ENCODE measurements around the gene GFRA4. TPM values are rescaled to one million over a fixed set of nuclear protein-coding genes. Genes with fewer than 3 reads are reported as not detected.

Gene GFRA4
- total and polyA plus RNA-seq, 2 experiments from 2014 or later, result not detected

DNA sequence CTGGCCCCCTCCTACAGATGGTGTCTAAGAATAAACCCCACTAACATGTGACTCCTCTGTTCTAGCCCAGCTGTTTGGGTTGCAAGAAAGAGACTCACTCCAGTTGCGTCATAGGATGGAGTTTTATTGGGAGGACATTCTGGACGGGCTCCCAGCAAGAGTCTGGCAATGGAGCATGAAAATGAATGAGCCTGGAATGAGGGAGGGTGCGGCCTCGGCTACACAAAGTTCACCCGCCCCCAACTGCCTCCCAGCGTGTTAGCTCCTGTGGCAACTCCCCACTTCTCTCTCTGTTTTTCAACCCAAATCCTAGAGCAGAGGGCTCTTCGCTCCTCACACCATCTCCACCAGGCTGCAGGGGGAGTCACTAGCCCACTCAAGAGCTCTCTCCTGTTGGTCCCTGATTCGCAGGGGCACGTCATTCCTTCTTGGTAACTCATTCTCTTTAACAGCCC, 23.7 kb upstream of the GFRA4 start:
- no peak for TF ChIP-seq EZH2 (IDR thresholded peaks at IDR 0.05; ENCODE audit: insufficient read depth, poor library complexity, severe bottlenecking)
- TF ChIP-seq EZH2phosphoT487 (IDR thresholded peaks at IDR 0.05; ENCODE audit: insufficient read depth, low read depth), result no peak
- DNase-seq, result peak; percentile 97
- no peaks in the 10 kb centered on the region for H3K79me2 ChIP-seq (ENCODE audit: insufficient read depth)
- H3K27me3 ChIP-seq (replicated peaks; ENCODE audit: insufficient read depth), result no peaks in the 10 kb centered on the region
- H4K20me1 ChIP-seq (ENCODE audit: insufficient read depth), result no peaks in the 10 kb centered on the region
- 1 to 6% methylated on average over 9 of the region's 9 CpGs for WGBS, 2 experiments (ENCODE audit: low coverage in 1 of 2, low lambda C conversion rate in 2 of 2, missing lambda C conversion rate in 2 of 2)
- peak overlapping the region; percentile 76 for H2AFZ ChIP-seq
- H3K36me3 ChIP-seq (ENCODE audit: low read depth), result no peaks in the 10 kb centered on the region
- peaks cover 17% of the 10 kb centered on the region for H3K4me1 ChIP-seq (ENCODE audit: insufficient read depth)
- peak overlapping the region; percentile 45 for H3K9ac ChIP-seq
- no peaks in the 10 kb centered on the region for H3K9me2 ChIP-seq (ENCODE audit: insufficient read depth)
- H3K4me3 ChIP-seq, result peak overlapping the region; percentile 45
- H3K27ac ChIP-seq, result peak overlapping the region; percentile 78
- no peaks in the 10 kb centered on the region for H3K9me3 ChIP-seq (ENCODE audit: low read depth)
- peak overlapping the region; percentile 81 for H3K4me2 ChIP-seq (ENCODE audit: unreplicated experiment)
- in situ Hi-C loops (cut with MboI), result no loop called here
- H3F3A ChIP-seq (ENCODE audit: insufficient read depth), result peaks cover 10% of the 10 kb centered on the region

DNA sequence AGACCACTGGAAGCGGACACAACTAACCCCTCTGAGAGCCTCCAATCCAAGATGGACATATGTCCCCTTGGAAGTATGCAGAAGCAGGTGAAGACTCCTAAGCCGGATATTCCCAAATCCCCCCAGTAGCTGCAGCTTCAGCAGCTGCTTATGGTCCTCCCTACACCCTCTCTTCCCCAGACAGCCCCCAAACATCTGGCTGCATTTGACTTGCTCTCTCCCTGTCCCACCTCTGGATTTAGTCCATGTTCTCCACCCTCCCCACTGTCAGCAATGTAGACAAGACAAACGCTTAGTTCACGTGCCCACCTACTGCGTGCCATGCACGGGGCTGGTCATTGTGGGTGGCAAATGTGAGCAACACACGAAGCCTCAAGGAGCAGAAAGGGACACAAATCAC, 23.2 kb upstream of the GFRA4 start:
- 0 out of 2 replicates have a peak overlapping the region, but pooled peaks have one; percentile 76 for H2AFZ ChIP-seq
- TF ChIP-seq EZH2 (IDR thresholded peaks at IDR 0.05; ENCODE audit: insufficient read depth, poor library complexity, severe bottlenecking) (no peak), EZH2phosphoT487 (IDR thresholded peaks at IDR 0.05; ENCODE audit: insufficient read depth, low read depth) (no peak)
- no peak overlapping the region for H3K9ac ChIP-seq
- H3K79me2 ChIP-seq (ENCODE audit: insufficient read depth), result no peaks in the 10 kb centered on the region
- H3F3A ChIP-seq (ENCODE audit: insufficient read depth), result peaks cover 10% of the 10 kb centered on the region
- no peak overlapping the region for H3K4me3 ChIP-seq
- H3K4me2 ChIP-seq (ENCODE audit: unreplicated experiment), result peak overlapping the region; percentile 37
- peaks cover 17% of the 10 kb centered on the region for H3K4me1 ChIP-seq (ENCODE audit: insufficient read depth)
- no peaks in the 10 kb centered on the region for H3K9me3 ChIP-seq (ENCODE audit: low read depth)
- H3K36me3 ChIP-seq (ENCODE audit: low read depth), result no peaks in the 10 kb centered on the region
- in situ Hi-C loops (cut with MboI), result no loop called here
- no peaks in the 10 kb centered on the region for H4K20me1 ChIP-seq (ENCODE audit: insufficient read depth)
- 26% methylated on average over 7 of the region's 7 CpGs for WGBS, 2 experiments (ENCODE audit: low coverage in 1 of 2, low lambda C conversion rate in 2 of 2, missing lambda C conversion rate in 2 of 2)
- no peaks in the 10 kb centered on the region for H3K27me3 ChIP-seq (replicated peaks; ENCODE audit: insufficient read depth)
- DNase-seq, result no peak
- no peaks in the 10 kb centered on the region for H3K9me2 ChIP-seq (ENCODE audit: insufficient read depth)
- H3K27ac ChIP-seq, result peak overlapping the region; percentile 78

DNA sequence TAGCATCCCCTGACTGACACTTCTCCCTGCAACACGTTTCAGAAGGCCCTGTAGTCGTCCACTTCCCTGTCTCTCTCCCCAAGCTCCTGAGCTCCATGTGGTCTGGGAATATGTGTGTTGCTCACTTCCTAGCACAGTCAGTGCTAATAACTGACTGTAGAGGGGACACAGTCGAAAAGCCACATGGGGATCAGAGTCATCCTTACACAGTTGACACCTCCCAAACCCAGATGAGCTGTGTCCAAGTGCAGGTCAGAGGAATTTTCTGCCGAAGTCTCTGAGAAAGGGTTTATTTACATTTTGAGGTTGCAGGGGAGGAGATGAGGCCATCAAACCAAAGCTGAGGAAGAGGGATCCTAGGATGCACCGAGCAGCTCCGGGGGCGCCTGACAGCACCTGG, 22.1 kb upstream of the GFRA4 start:
- DNase-seq, result peak; percentile 25
- Histone ChIP-seq H3K9me2 (ENCODE audit: insufficient read depth) (no peaks in the 10 kb centered on the region), H3K4me2 (ENCODE audit: unreplicated experiment) (no peak overlapping the region), H3K36me3 (ENCODE audit: low read depth) (no peaks in the 10 kb centered on the region), H3K9ac (no peak overlapping the region), H3K4me3 (no peak overlapping the region), H3K27me3 (replicated peaks; ENCODE audit: insufficient read depth) (no peaks in the 10 kb centered on the region), H3K9me3 (ENCODE audit: low read depth) (no peaks in the 10 kb centered on the region), H3K27ac (no peak overlapping the region), H4K20me1 (ENCODE audit: insufficient read depth) (no peaks in the 10 kb centered on the region), H2AFZ (no peak overlapping the region), H3K4me1 (ENCODE audit: insufficient read depth) (peaks cover 21% of the 10 kb centered on the region), H3F3A (ENCODE audit: insufficient read depth) (peaks cover 14% of the 10 kb centered on the region), H3K79me2 (ENCODE audit: insufficient read depth) (no peaks in the 10 kb centered on the region)
- in situ Hi-C loops (cut with MboI), result no loop called here
- WGBS, 2 experiments (ENCODE audit: low coverage in 1 of 2, low lambda C conversion rate in 2 of 2, missing lambda C conversion rate in 2 of 2), result 65 to 66% methylated on average over 7 of the region's 7 CpGs
- TF ChIP-seq EZH2phosphoT487 (IDR thresholded peaks at IDR 0.05; ENCODE audit: insufficient read depth, low read depth) (no peak), EZH2 (IDR thresholded peaks at IDR 0.05; ENCODE audit: insufficient read depth, poor library complexity, severe bottlenecking) (no peak)

DNA sequence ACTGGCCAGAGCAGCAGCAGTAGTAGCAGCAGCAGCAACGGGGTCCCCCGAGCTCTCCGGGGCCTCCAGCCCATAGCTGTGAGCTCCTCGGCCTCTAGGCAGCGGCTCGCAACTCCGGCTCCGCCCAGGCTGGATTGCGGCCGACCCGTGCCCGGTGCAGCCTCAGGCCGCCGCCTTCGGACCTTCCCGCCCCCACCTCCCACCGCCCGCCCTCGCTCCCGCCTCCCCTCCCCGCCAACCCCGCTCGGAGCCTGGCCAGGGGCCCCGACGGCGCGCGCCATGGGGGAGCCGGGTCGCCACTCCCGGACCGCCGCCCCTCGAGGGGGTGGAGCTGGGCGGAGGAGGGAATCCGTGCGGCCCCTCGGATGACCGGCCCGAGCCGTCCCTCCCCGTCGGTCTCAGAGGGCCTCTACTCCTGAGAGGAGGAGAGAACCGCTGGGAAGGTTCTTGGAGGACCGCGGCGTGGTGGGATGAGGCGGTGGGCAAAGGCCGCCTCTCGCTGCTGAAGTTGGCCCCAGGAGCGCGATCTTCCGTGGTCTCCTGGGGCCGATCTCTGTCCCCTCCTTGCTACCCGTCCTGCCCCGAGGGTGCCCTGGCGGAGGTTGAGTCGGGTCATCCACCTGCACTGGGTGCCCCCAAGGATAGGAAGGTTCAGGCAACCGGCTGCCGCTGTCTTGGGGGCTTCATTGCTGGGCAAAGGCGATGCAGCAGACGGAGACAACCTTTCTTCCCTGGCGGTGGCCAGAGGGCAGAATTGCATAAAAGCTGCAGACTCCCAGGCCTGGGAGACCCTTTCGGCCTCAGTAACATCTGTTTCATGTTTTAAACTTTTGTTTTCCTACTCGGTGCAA, 19.0 kb upstream of the GFRA4 start, which contains the start of gene ADAM33:
Gene ADAM33, minus strand, starts transcription at position 80 of the 851 bp plus-strand sequence. Its CDS starts 6 bp downstream, at position 74.
- Histone ChIP-seq H3K9me2 (ENCODE audit: insufficient read depth) (no peaks in the 10 kb centered on the region), H3F3A (ENCODE audit: insufficient read depth) (peaks cover 9% of the 10 kb centered on the region), H4K20me1 (ENCODE audit: insufficient read depth) (no peaks in the 10 kb centered on the region), H3K4me1 (ENCODE audit: insufficient read depth) (peaks cover 44% of the 10 kb centered on the region), H3K4me3 (peak within 1 kb of the TSS; percentile 73), H3K4me2 (ENCODE audit: unreplicated experiment) (peak within 1 kb of the TSS; percentile 84), H3K27me3 (replicated peaks; ENCODE audit: insufficient read depth) (no peaks in the 10 kb centered on the region), H3K36me3 (ENCODE audit: low read depth) (no peaks in the 10 kb centered on the region), H3K9ac (peak within 1 kb of the TSS; percentile 71), H3K9me3 (ENCODE audit: low read depth) (no peaks in the 10 kb centered on the region), H3K27ac (no peak within 1 kb of the TSS), H2AFZ (peak within 1 kb of the TSS; percentile 72), H3K79me2 (ENCODE audit: insufficient read depth) (no peaks in the 10 kb centered on the region)
- peak; percentile 64 for DNase-seq
- no peak for TF ChIP-seq EZH2phosphoT487 (IDR thresholded peaks at IDR 0.05; ENCODE audit: insufficient read depth, low read depth)
- no peak for TF ChIP-seq EZH2 (IDR thresholded peaks at IDR 0.05; ENCODE audit: insufficient read depth, poor library complexity, severe bottlenecking)
- WGBS, 2 experiments (ENCODE audit: low coverage in 1 of 2, low lambda C conversion rate in 2 of 2, missing lambda C conversion rate in 2 of 2), result 3% methylated on average over 34 to 41 of the region's 65 CpGs
- in situ Hi-C loops (cut with MboI), result no loop called here
